CD4-positive, alpha-beta memory T cell (primary cell): ENCODE data around the gene ACTR2. TPM values are rescaled to one million over a fixed set of nuclear protein-coding genes. Genes with fewer than 3 reads are reported as not detected.
A peak's percentile ranks its signal among the peaks of the same experiment; 100 is the strongest.

Source experiments
- CTCF ChIA-PET: fragments of 350-600 bp; sonication (Branson Sonifier 250); formaldehyde crosslinking; loops from one replicate; lab custom pipeline; 2021; ENCODE audit warnings: inconsistent platforms; ENCODE audit not compliant: partially characterized antibody; lab: Charles Lee
- POLR2A ChIA-PET: fragments of 350-600 bp; sonication (Branson Sonifier 250); formaldehyde crosslinking; loops from one replicate; lab custom pipeline; 2021; ENCODE audit not compliant: partially characterized antibody; lab: Charles Lee
- DNase-seq, 5 donors: peaks; one replicate each; pipeline versions ENCODE4 v3.0.0 to v3.0.0-alpha.2; 2020 to 2022; ENCODE audit warnings: mixed read lengths in 1 of 5
- H3K27ac ChIP-seq: one replicate; pipeline ENCODE4 v1.7.0; 2013; ENCODE audit warnings: low read depth, low read length
- H3K27me3 ChIP-seq: 2 replicates; pipeline ENCODE4 v1.7.0; 2013; ENCODE audit warnings: mild to moderate bottlenecking, low read length, moderate library complexity; ENCODE audit not compliant: insufficient read depth
- H3K36me3 ChIP-seq: 2 replicates; pipeline ENCODE4 v1.7.0; 2013; ENCODE audit warnings: mild to moderate bottlenecking, low read length, moderate library complexity; ENCODE audit not compliant: insufficient read depth
- H3K4me1 ChIP-seq: 2 replicates; pipeline ENCODE4 v1.7.0; 2013; ENCODE audit warnings: mild to moderate bottlenecking, low read length, moderate library complexity; ENCODE audit not compliant: insufficient read depth
- H3K4me3 ChIP-seq, 2 donors: one replicate each; pipeline ENCODE4 v1.7.0; 2013; ENCODE audit warnings: low read length in 2 of 2, mild to moderate bottlenecking in 1 of 2
- H3K9me3 ChIP-seq, 2 donors: one replicate each; pipeline ENCODE4 v1.7.0; 2013; ENCODE audit warnings: low read length in 2 of 2, control low read depth in 1 of 2; ENCODE audit not compliant: control insufficient read depth in 1 of 2
- H3K27ac Mint-ChIP-seq, 7 donors: one replicate each; pipeline ENCODE4 v1.8.0; 2020 to 2021; ENCODE audit warnings: mixed read lengths in 7 of 7, mild to moderate bottlenecking in 6 of 7, inconsistent platforms in 3 of 7, moderate library complexity in 3 of 7
- H3K27me3 Mint-ChIP-seq, 2 donors: one replicate each; pipeline ENCODE4 v1.8.0; 2020 to 2021; ENCODE audit warnings: mixed read lengths in 2 of 2
- H3K36me3 Mint-ChIP-seq, 2 donors: one replicate each; pipeline ENCODE4 v1.8.0; 2020 to 2021; ENCODE audit warnings: mixed read lengths in 2 of 2, inconsistent platforms in 1 of 2, mild to moderate bottlenecking in 1 of 2
- H3K4me1 Mint-ChIP-seq, 4 donors: one replicate each; pipeline ENCODE4 v1.8.0; 2020 to 2021; ENCODE audit warnings: mixed read lengths in 4 of 4, mild to moderate bottlenecking in 1 of 4
- H3K4me3 Mint-ChIP-seq, 8 donors: one replicate each; pipeline ENCODE4 v1.8.0; 2020 to 2021; ENCODE audit warnings: mixed read lengths in 8 of 8, mild to moderate bottlenecking in 7 of 8, moderate library complexity in 6 of 8, inconsistent platforms in 3 of 8
- H3K9me3 Mint-ChIP-seq, 8 donors: one replicate each; pipeline ENCODE4 v1.8.0; 2020 to 2021; ENCODE audit warnings: mixed read lengths in 8 of 8, mild to moderate bottlenecking in 5 of 8, inconsistent platforms in 3 of 8, moderate library complexity in 1 of 8
- intact Hi-C: fragments of 100-400 bp; cut with micrococcal nuclease; formaldehyde crosslinking; loops from one replicate; pipeline ENCODE4 v1.15.1; 2023
- polyA plus RNA-seq, 2 donors: library from polyadenylated mRNA; unstranded; fragments of 300-500 nt; fragmentation: Illumina TruSeq; gene quantifications; one replicate each; pipeline ENCODE4 v1.2.3, GENCODE V29; 2021
- total RNA-seq, 2 experiments: library from RNA; stranded (reverse); gene quantifications; one replicate each; pipeline ENCODE4 v1.2.3, GENCODE V29; 2021

Gene ACTR2
- total and polyA plus RNA-seq, 4 experiments from 2014 or later, result 289 to 312 (median 295) TPM

DNA sequence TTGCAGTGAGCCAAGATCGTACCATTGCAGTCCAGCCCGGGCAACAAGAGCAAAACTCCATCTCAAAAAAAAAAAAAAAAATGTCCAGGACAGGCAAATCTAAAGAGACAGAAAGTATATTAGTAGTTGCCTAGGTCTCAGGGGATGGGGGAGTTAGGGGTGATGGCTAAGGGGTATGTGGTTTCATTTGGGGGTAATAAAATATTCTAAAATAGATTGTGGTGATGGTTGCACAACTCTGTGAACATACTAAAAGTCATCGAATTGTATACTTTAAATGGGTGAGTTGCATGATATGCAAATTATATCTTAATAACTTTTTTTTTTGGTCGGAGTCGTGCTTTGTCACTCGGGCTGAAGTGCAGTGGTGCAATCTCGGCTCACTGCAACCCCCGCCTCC, 34.2 kb upstream of the ACTR2 start:
- no peak for DNase-seq
- POLR2A ChIA-PET, result no interaction called here

DNA sequence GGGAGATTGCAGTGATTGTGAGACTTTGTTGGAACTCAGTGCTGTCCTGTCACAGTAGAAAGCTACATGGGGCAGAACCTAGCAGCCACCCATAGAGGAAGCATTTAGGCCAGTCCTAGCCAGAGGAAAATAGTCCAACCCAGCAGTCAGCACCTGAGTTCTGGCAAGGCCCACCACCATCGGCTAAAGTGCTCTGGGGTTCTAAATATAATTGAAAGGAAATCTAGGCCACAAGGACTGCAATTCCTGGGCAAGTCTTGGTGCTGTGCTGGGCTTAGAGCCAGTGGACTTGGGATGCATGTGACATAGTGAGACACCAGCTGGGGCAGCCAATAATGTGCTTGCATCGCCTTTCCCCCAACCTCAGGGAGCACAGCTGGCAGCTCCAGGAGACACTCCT, 28.9 kb upstream of the ACTR2 start:
- Histone ChIP-seq H3K4me1 (no peaks in the 10 kb centered on the region), H3K4me3 (no peak overlapping the region), H3K27ac (no peak overlapping the region), H3K27me3 (no peaks in the 10 kb centered on the region), H3K36me3 (no peaks in the 10 kb centered on the region), H3K9me3 (no peaks in the 10 kb centered on the region)
- DNase-seq, result no peak
- ChIA-PET POLR2A (no interaction called here), CTCF (no interaction called here)
- no peaks in the 10 kb centered on the region for H3K4me1 Mint-ChIP-seq
- intact Hi-C loops, result no loop called here
- no peak overlapping the region for H3K27ac Mint-ChIP-seq
- peaks cover 0 to 5% of the 10 kb centered on the region in 2 donors for H3K27me3 Mint-ChIP-seq
- no peaks in the 10 kb centered on the region for H3K36me3 Mint-ChIP-seq
- no peaks in the 10 kb centered on the region for H3K9me3 Mint-ChIP-seq
- no peak overlapping the region for H3K4me3 Mint-ChIP-seq

More for the DNA sequence above, 34.2 kb upstream of the ACTR2 start:
- peaks cover 4% of the 10 kb centered on the region for H3K27me3 ChIP-seq
- no peak overlapping the region for H3K27ac ChIP-seq
- no peaks in the 10 kb centered on the region for H3K4me1 ChIP-seq
- no peaks in the 10 kb centered on the region for H3K4me1 Mint-ChIP-seq
- H3K4me3 ChIP-seq, result no peak overlapping the region
- CTCF ChIA-PET, result interaction anchor here (1.3 kb wide), 1 partner anchor 25 kb away, joined by 3 read pairs; no protein-coding TSS in a partner anchor
- H3K4me3 Mint-ChIP-seq, result no peak overlapping the region
- no peaks in the 10 kb centered on the region for H3K36me3 ChIP-seq
- intact Hi-C loops, result no loop called here
- no peaks in the 10 kb centered on the region for H3K9me3 Mint-ChIP-seq
- no peaks in the 10 kb centered on the region for H3K36me3 Mint-ChIP-seq
- H3K27ac Mint-ChIP-seq, result no peak overlapping the region
- H3K27me3 Mint-ChIP-seq, result peaks cover 9 to 11% of the 10 kb centered on the region in 2 donors
- no peaks in the 10 kb centered on the region for H3K9me3 ChIP-seq

DNA sequence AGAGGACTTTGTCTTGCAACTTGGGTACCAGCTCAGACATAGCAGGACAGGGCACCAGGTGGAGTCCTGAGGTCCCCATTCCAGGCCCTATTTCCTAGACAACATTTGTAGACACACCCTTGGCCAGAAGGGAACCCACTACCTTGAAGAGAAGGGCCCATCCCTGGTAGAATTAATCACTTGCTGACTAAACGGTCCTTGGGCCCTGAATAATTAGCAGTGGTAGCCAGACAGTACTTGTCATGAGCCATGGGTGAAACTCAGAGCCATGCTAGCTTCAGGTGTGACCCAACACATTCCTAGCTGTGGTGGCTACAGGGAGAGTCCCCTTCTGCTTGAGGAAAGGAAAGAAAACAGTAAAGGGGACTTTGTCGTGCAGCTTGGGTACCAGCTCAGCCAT, 28.5 kb upstream of the ACTR2 start:
- Mint-ChIP-seq H3K27ac (no peak overlapping the region), H3K4me1 (no peaks in the 10 kb centered on the region), H3K36me3 (no peaks in the 10 kb centered on the region), H3K27me3 (peaks cover 0 to 5% of the 10 kb centered on the region in 2 donors), H3K9me3 (no peaks in the 10 kb centered on the region), H3K4me3 (no peak overlapping the region)
- no peak for DNase-seq
- Histone ChIP-seq H3K9me3 (no peaks in the 10 kb centered on the region), H3K4me3 (no peak overlapping the region), H3K27ac (no peak overlapping the region), H3K36me3 (no peaks in the 10 kb centered on the region), H3K4me1 (no peaks in the 10 kb centered on the region), H3K27me3 (no peaks in the 10 kb centered on the region)
- ChIA-PET POLR2A (no interaction called here), CTCF (no interaction called here)
- intact Hi-C loops, result no loop called here

DNA sequence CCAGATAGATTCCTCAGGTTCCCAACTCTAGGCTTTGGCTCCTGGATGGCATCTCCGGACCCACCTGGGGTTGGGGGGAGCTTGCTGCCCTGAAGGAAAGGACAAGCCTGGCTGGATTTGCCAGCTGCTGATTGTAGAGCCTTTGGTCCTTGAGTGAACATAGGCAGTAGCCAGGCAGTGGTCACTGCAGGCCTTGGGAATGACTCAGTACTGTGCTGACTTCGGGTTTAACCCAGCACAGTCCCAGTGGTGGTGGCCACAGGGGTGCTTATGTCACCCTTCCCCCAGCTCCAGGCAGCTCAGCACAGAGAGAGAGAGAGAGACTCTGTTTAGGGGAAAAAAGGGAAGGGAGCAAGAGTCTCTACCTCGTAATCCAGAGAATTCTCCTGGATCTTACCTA, 27.7 kb upstream of the ACTR2 start:
- H3K4me1 ChIP-seq, result no peaks in the 10 kb centered on the region
- intact Hi-C loops, result no loop called here
- H3K9me3 ChIP-seq, result no peaks in the 10 kb centered on the region
- Mint-ChIP-seq H3K9me3 (no peaks in the 10 kb centered on the region), H3K27ac (no peak overlapping the region), H3K4me3 (no peak overlapping the region), H3K36me3 (no peaks in the 10 kb centered on the region), H3K27me3 (peaks cover 0 to 5% of the 10 kb centered on the region in 2 donors), H3K4me1 (no peaks in the 10 kb centered on the region)
- no peaks in the 10 kb centered on the region for H3K36me3 ChIP-seq
- no peak overlapping the region for H3K4me3 ChIP-seq
- H3K27ac ChIP-seq, result no peak overlapping the region
- no peaks in the 10 kb centered on the region for H3K27me3 ChIP-seq
- ChIA-PET POLR2A (no interaction called here), CTCF (interaction anchor here (1.6 kb wide), 1 partner anchor 15 kb away, joined by 4 read pairs; no protein-coding TSS in a partner anchor)
- no peak for DNase-seq

DNA sequence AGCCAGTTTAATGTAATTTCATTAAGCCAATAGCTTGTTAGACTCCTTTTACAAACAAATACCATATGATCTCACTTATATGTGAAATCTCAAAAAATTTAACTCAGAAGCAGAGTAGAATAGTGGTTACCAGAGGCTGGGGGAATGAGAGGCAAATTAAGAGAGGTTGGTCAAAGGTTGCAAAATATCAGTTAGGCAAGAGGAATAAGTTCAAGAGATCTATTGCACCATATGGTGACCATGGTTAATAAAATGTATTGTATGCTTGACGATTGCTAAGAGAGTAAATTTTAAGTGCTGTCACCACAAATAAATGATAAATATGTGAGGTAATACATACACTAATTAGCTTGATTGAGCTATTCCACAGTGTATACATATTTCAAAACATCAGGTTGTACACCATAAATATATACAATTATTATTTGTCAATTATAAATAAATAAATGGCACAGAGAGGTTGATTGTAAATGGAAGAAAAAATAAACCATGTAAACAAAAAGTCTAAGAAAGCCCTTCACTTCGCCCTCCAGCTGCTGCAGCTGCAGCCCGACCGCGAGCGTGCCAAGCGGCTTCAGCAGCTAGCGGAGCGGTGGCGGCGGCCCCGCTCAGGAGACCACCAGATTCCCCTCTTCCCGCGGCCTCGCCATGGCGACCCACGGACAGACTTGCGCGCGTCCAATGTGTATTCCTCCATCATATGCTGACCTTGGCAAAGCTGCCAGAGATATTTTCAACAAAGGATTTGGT, 23.0 kb upstream of the ACTR2 start:
- peak in 3 of 5 donors; percentile 25 to 42 (median 31) for DNase-seq
- H3K27me3 Mint-ChIP-seq, result no peaks in the 10 kb centered on the region
- H3K4me1 Mint-ChIP-seq, result no peaks in the 10 kb centered on the region
- Histone ChIP-seq H3K27me3 (no peaks in the 10 kb centered on the region), H3K4me3 (no peak overlapping the region), H3K9me3 (no peaks in the 10 kb centered on the region), H3K27ac (no peak overlapping the region), H3K4me1 (no peaks in the 10 kb centered on the region), H3K36me3 (no peaks in the 10 kb centered on the region)
- CTCF ChIA-PET, result interaction anchor here (0.9 kb wide), 1 partner anchor 18 kb away, joined by 4 read pairs; no protein-coding TSS in a partner anchor
- no peak overlapping the region for H3K27ac Mint-ChIP-seq
- H3K36me3 Mint-ChIP-seq, result no peaks in the 10 kb centered on the region
- no peak overlapping the region for H3K4me3 Mint-ChIP-seq
- H3K9me3 Mint-ChIP-seq, result no peaks in the 10 kb centered on the region
- POLR2A ChIA-PET, result no interaction called here
- intact Hi-C loops, result no loop called here

DNA sequence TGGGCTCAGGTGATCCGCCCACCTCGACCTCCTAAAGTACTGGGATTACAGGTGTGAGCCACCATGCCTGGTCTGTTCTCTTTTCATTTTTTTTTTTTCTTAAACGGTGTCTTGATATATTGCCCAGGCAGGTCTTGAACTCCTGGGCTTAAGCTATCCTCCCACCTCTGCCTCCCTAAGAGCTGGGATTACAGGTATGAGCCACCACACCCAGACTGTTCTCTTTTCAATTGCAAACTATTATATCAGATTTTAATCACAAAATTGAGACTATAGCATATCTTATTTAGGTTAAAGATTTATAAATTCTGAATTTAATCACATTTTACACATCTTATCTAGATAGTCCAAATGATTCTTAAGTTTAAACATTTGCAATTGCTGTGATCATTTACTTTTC, 15.5 kb upstream of the ACTR2 start:
- Mint-ChIP-seq H3K27ac (no peak overlapping the region), H3K4me1 (no peaks in the 10 kb centered on the region), H3K36me3 (no peaks in the 10 kb centered on the region), H3K4me3 (no peak overlapping the region), H3K27me3 (no peaks in the 10 kb centered on the region), H3K9me3 (no peaks in the 10 kb centered on the region)
- no peak for DNase-seq
- intact Hi-C loops, result no loop called here
- CTCF ChIA-PET, result no interaction called here
- Histone ChIP-seq H3K36me3 (no peaks in the 10 kb centered on the region), H3K4me1 (no peaks in the 10 kb centered on the region), H3K4me3 (no peak overlapping the region), H3K27me3 (no peaks in the 10 kb centered on the region), H3K27ac (no peak overlapping the region), H3K9me3 (no peaks in the 10 kb centered on the region)
- POLR2A ChIA-PET, result no interaction called here

DNA sequence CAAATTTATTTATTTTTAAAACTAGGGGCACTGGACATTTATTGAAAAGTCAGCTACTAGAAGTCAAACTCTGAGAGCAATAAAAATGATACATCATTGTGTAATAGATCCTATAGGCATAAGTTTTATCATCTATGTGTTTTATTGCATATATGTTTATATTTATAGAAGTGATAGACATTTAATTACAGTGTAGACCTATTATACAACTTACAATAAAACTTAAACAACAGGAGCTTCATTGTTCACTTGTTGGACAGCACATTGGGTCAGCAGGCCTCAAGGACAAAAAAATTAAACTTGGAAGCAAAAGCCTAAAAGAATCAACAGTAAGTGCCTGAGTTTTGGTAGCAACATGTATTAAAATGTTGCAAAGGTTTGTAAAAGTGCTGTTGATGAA, 15.0 kb upstream of the ACTR2 start:
- no peak overlapping the region for H3K4me3 ChIP-seq
- H3K36me3 ChIP-seq, result no peaks in the 10 kb centered on the region
- H3K9me3 Mint-ChIP-seq, result no peaks in the 10 kb centered on the region
- H3K36me3 Mint-ChIP-seq, result no peaks in the 10 kb centered on the region
- no peaks in the 10 kb centered on the region for H3K9me3 ChIP-seq
- intact Hi-C loops, result no loop called here
- DNase-seq, result no peak
- no peaks in the 10 kb centered on the region for H3K27me3 ChIP-seq
- POLR2A ChIA-PET, result no interaction called here
- no peaks in the 10 kb centered on the region for H3K4me1 ChIP-seq
- no peaks in the 10 kb centered on the region for H3K4me1 Mint-ChIP-seq
- H3K27ac Mint-ChIP-seq, result no peak overlapping the region
- H3K27ac ChIP-seq, result no peak overlapping the region
- no peaks in the 10 kb centered on the region for H3K27me3 Mint-ChIP-seq
- H3K4me3 Mint-ChIP-seq, result no peak overlapping the region
- CTCF ChIA-PET, result no interaction called here
